SK-N-SH treated with all-trans-retinoic acid at 6 μM for 48 hours (cell line): Measurements from ENCODE around the gene ZDHHC8.
A peak's percentile ranks its signal among the peaks of the same experiment; 100 is the strongest.

Experiments
- ATAC-seq: fragments of 200-7000 bp; cut with Tn5 transposase; 3 replicates; pipeline ENCODE4 v1.9.1; 2020; ENCODE audit warnings: mild to moderate bottlenecking, moderate library complexity
- ARNTL ChIP-seq: fragments of 450-650 bp; formaldehyde crosslinking; IDR thresholded peaks from 2 replicates; pipeline ENCODE4 v1.5.0; 2020; ENCODE audit warnings: low read depth, mild to moderate bottlenecking, moderate library complexity, borderline replicate concordance
- BACH2 ChIP-seq: fragments of 250-450 bp; sonication (Bioruptor Pico); IDR thresholded peaks from 2 replicates; pipeline ENCODE4 v1.9.0; 2021; ENCODE audit warnings: mild to moderate bottlenecking, borderline replicate concordance
- CREB5 ChIP-seq: fragments of 250-450 bp; sonication (Bioruptor Pico); IDR thresholded peaks from 2 replicates; pipeline ENCODE4 v1.5.1; 2020; ENCODE audit warnings: low read depth, mild to moderate bottlenecking, moderate library complexity
- CSDC2 ChIP-seq: fragments of 250-450 bp; sonication (Bioruptor Pico); IDR thresholded peaks from 2 replicates; pipeline ENCODE4 v1.5.0; 2020; ENCODE audit warnings: mild to moderate bottlenecking, moderate library complexity
- CSRNP3 ChIP-seq: fragments of 250-450 bp; sonication (Bioruptor Pico); IDR thresholded peaks from 2 replicates; pipeline ENCODE4 v1.5.1; 2021; ENCODE audit warnings: mild to moderate bottlenecking, moderate library complexity
- ESRRG ChIP-seq: fragments of 250-450 bp; sonication (Bioruptor Pico); IDR thresholded peaks from 2 replicates; pipeline ENCODE4 v1.6.1; 2021; ENCODE audit warnings: mild to moderate bottlenecking
- GLIS3 ChIP-seq: fragments of 250-450 bp; sonication (Bioruptor Pico); IDR thresholded peaks from 2 replicates; pipeline ENCODE4 v1.5.0; 2020; ENCODE audit warnings: mild to moderate bottlenecking, moderate library complexity
- ISL1 ChIP-seq: fragments of 250-450 bp; sonication (Bioruptor Pico); IDR thresholded peaks from 2 replicates; pipeline ENCODE4 v2.1.2; 2022; ENCODE audit warnings: mild to moderate bottlenecking, moderate library complexity
- OSR1 ChIP-seq: fragments of 250-450 bp; sonication (Bioruptor Pico); IDR thresholded peaks from 2 replicates; pipeline ENCODE4 v1.8.0; 2022; ENCODE audit warnings: moderate library complexity, mild to moderate bottlenecking, inconsistent platforms
- PATZ1 ChIP-seq: fragments of 250-450 bp; sonication (Bioruptor Pico); IDR thresholded peaks from 2 replicates; pipeline ENCODE4 v1.8.0; 2020; ENCODE audit warnings: mild to moderate bottlenecking, moderate library complexity, borderline replicate concordance
- POU6F1 ChIP-seq: fragments of 250-450 bp; sonication (Bioruptor Pico); IDR thresholded peaks from 2 replicates; pipeline ENCODE4 v1.8.0; 2021; ENCODE audit warnings: low read depth, mild to moderate bottlenecking, moderate library complexity, borderline replicate concordance
- PPARA ChIP-seq: fragments of 250-450 bp; sonication (Bioruptor Pico); IDR thresholded peaks from 2 replicates; pipeline ENCODE4 v1.5.0; 2020; ENCODE audit warnings: mild to moderate bottlenecking, borderline replicate concordance
- SNAI2 ChIP-seq: fragments of 250-450 bp; sonication (Bioruptor Pico); IDR thresholded peaks from 2 replicates; pipeline ENCODE4 v1.5.0; 2020; ENCODE audit warnings: mild to moderate bottlenecking, moderate library complexity
- TOX ChIP-seq: fragments of 250-450 bp; sonication (Bioruptor Pico); IDR thresholded peaks from 2 replicates; pipeline ENCODE4 v1.8.0; 2021; ENCODE audit warnings: mild to moderate bottlenecking, moderate library complexity, borderline replicate concordance
- TSHZ2 ChIP-seq: fragments of 250-450 bp; sonication (Bioruptor Pico); IDR thresholded peaks from 2 replicates; pipeline ENCODE4 v1.5.0; 2020; ENCODE audit warnings: mild to moderate bottlenecking, moderate library complexity
- ZC3H10 ChIP-seq: fragments of 250-450 bp; sonication (Bioruptor Pico); IDR thresholded peaks from 2 replicates; pipeline ENCODE4 v1.5.1; 2021; ENCODE audit warnings: mild to moderate bottlenecking, moderate library complexity
- ZFP3 ChIP-seq: fragments of 250-450 bp; sonication (Bioruptor Pico); IDR thresholded peaks from 2 replicates; pipeline ENCODE4 v1.5.0; 2020; ENCODE audit warnings: mild to moderate bottlenecking, moderate library complexity
- ZFP30 ChIP-seq: fragments of 450-650 bp; formaldehyde crosslinking; IDR thresholded peaks from 2 replicates; pipeline ENCODE4 v1.5.0; 2022; ENCODE audit warnings: mild to moderate bottlenecking, moderate library complexity
- ZNF565 ChIP-seq: fragments of 450-650 bp; formaldehyde crosslinking; conservative IDR thresholded peaks from 2 replicates; pipeline ENCODE4 v1.5.0; 2020; ENCODE audit warnings: low read depth, mild to moderate bottlenecking, moderate library complexity
- ZNF70 ChIP-seq: fragments of 450-650 bp; formaldehyde crosslinking; IDR thresholded peaks from 2 replicates; pipeline ENCODE4 v1.5.0; 2020; ENCODE audit warnings: mild to moderate bottlenecking, moderate library complexity
- ZNF8 ChIP-seq: fragments of 450-650 bp; formaldehyde crosslinking; IDR thresholded peaks from 2 replicates; pipeline ENCODE4 v1.5.0; 2020; ENCODE audit warnings: mild to moderate bottlenecking, moderate library complexity

The ZDHHC8 gene

GRCh38 chr22:20083891-20084546 lies 47.6 kb upstream of the ZDHHC8 start:
- TF ChIP-seq CSDC2 (CRISPR knock-in tag) (no peak), ARNTL (CRISPR knock-in tag) (no peak), ZNF565 (CRISPR knock-in tag) (no peak), ESRRG (CRISPR knock-in tag) (no peak), CREB5 (CRISPR knock-in tag) (no peak), BACH2 (no peak)
- no peak for ATAC-seq

- peak; percentile 38; the same call in 2 of the 3 replicates for ATAC-seq
- no peak for TF ChIP-seq ARNTL (CRISPR knock-in tag)
- no peak for TF ChIP-seq ZFP3
- TF ChIP-seq POU6F1 (CRISPR knock-in tag): no peak
These were observed 46.8 kb upstream of the ZDHHC8 start for GRCh38 chr22:20084547-20085413.

- no peak for ATAC-seq
- TF ChIP-seq OSR1 (CRISPR knock-in tag) (no peak), ZNF70 (no peak), CSRNP3 (CRISPR knock-in tag) (no peak), PATZ1 (CRISPR knock-in tag) (no peak), ESRRG (CRISPR knock-in tag) (no peak), ZFP30 (CRISPR knock-in tag) (no peak), ZC3H10 (no peak), ZNF565 (CRISPR knock-in tag) (no peak), TSHZ2 (CRISPR knock-in tag) (no peak), CSDC2 (CRISPR knock-in tag) (no peak), ZNF8 (no peak), SNAI2 (no peak), BACH2 (no peak), PPARA (CRISPR knock-in tag) (no peak), ISL1 (no peak), TOX (no peak), GLIS3 (CRISPR knock-in tag) (no peak), ARNTL (CRISPR knock-in tag) (no peak)
These were observed 46.0 kb upstream of the ZDHHC8 start for GRCh38 chr22:20085651-20086050.
